NCI-H2196 treated with DMSO at 0.1 percent for 48 hours (cell line): ENCODE measurements around the gene DGKA.

ENCODE experiments used
- DNase-seq: peaks from one replicate; lab custom pipeline; 2025; ENCODE audit not compliant: unreplicated experiment; lab: John Stamatoyannopoulos, UW

Gene DGKA

DNA sequence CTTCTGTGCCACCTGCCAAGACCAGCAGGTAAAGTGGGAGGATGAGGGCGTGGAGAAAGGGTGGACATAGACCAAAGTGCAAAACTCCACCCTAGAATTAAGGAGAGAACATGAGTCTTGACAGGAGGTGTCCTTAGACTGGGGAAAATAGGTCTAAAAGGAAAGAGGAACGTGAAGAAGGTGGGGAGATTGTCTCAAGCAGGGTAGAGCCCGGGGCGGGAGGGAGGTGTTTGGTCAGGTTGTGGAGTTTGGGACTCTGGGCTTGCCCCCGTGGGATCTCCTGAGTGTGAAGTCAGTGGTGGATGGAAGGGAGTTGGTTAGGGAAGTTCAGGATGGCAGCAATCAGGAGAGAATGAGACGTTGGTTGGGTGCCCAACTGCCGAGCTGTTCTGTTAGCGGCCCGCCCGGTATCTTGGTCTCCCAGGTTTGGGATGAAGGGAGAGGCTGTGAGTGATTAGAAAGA, 386 bp downstream of the DGKA start:
- no peak for DNase-seq

DNA sequence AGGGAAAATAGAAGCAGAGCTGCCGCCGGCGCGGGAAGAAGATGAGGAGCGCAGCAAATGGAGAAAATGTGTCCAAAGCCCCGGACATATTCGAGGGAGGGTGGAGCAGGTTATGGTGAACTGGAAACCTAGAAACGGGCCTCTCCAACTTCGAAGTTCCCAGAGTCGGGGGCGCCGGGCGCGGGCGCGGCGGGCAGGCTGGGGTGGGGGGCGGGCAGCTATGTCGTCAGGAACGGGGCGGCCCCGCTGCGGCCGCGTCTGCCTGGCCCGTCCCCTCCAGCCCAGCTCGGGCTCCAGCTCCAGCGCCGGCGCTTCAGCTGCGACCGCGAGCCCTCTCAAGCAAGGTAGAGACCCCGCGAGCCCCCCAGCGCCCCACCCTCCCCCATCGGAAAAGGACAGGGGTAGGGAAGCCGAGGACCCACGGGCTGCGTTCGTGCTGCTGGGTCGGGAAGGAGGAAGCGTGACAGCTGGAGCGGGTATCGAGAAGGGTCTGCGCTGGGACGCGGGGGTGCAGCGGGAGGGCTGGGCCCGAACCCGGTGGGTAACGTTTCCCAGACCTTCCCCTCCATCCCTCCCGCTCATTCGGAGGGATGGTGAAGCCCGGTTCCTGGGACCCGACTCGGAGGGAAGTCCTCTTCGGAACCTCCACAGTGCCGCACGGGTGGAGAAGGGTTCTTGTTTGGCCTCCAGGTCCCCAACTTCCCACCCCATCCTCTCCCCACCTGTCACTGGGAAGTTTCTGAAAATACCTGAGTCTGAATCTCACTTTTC, 1.0 kb downstream of the DGKA start:
- DNase-seq, result no peak

DNA sequence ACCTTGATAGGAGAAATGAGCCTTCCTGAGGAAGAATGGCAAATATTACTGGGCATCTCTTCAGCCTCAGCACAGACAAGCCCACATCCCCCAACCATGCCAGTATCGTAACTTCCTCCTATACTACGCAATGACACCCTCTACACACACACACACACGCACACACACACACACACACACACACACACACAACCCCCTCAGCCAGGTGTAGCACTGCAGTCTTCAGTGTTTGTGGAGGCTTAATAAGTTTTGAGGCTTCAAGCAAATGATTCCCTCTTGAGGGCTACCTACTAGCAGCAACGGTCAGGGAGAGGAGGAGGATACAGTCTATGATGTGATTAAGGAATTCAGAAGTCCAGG, 1.6 kb downstream of the DGKA start:
- no peak for DNase-seq

DNA sequence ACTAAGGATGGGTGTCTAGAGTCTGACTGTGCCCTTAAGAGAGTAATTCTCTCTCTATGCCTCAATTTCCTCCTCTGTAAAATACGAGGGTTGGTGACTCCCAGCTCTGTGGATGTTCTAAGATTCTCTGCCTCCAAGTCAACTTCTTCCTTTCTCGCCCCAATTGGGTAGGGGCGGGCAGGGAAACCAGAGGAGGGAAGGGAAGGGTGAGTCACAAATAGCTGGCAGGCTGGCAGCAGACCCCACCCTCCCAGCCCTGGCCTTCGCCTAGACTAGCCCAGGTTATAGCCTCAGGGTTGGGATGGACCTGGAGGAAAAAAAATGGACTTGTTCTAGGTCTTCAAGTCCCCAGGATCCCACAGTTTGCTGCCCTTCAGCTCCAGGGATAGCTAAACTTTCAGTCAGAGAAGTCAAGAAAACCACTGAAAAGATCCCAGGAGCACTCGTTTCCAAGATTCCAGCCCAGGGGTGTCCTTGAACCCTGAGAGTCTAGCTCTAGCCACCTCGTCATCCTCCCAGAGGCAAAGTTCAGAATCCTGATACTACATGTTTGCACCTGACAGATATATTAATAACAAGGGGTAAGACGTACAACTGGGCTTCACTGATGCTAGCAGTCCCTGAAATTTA, 2.3 kb downstream of the DGKA start:
- no peak for DNase-seq

DNA sequence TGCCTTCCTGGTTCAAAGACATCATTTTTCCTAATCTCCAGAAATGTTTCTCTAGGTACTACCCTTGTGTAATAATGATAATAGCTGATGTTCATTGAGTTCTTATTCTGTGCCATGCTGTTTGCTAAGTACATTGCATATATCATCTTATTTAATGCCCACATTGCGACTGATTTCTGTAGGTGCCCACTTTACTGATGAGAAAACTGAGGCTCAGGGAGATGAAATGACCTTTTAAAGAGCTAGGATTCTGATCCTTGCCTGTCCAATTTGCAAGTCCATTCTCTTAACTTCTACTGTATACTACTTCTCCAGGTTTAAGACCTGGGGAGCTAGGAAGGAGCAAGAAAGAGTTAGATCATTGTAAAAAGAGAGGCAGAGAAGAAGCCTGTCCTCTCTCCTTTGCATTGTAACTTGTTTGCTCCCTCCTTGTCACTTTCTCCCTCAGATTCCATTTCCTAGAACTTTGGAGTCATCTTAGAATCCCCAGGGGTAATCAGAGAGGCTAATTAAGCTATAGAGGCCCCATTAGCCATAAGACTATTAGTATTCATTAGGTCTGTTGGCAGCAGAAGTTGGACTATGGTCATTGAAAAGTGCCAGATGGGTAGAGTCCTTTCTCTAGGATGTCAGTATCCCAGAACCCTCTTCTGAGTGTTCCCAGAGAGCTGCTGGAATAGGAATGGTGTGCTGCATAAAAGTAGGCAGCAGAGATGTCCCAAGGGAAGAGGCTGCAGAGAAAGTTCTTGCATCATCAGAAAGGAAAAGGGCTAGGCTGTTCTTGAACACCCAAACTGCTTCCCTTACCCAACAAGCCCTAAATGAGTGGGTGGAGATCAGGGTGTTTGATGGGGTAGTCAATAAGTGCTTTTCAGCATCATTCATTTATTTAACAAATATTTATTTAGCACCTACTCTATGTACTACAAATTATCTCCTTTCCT, 3.1 kb downstream of the DGKA start:
- no peak for DNase-seq

DNA sequence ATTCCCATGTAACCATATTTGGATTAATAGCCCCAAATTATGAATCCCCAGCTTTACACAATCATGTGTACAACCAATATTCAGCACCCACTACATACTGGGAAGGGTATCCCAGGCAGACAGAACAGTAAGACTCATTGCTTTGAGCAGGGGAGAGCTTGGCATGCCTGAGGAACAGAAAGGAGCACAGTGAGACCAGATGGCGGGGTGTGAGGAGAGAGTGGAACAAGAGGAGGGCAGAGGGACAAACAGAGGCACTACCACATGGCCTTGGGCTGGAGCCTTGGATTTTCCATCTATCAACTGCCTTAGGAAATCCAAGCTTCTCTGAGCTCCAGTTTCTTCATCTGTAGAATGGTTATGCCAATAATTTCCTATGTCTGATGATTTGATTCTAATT, 3.8 kb downstream of the DGKA start:
- no peak for DNase-seq

DNA sequence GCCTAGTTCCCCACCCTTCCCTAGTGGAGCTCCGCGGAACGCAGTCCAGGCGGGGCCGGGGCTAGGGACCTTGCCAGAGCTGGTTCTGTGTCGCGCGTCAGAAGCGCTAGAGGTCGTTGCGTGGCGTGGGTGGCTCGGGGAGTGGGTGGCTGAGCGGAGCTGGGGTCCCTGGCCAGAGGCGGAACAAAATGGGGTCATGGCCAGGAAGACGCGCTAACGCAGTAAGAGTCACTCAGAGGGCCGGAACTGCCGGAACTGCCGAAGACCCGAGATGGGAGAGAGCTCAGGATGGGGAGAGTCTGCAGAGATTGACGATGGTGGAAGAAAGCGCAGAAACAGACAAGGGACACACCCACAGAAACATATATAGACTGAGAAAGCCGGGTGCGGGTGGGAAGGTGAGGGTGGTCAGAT, 4.8 kb downstream of the DGKA start:
- DNase-seq, result no peak

DNA sequence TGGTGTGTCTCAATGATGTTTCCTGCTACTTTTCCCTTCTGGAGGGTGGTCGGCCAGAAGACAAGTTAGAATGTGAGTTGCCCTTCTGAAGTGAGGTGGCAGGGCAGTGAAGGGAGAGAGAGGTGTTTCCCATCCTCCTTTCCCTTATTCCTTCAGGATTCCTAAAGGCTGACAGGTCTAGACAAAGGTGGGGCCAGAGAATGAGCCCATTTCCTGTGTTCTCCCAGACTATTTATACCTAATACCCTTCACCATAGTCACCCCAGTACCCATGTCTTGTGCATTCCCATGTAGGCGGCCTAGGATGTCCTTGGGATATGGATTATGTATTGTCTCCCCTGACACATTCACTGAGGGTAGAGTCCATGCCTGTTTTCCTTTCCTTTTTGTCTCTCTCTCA, 7.0 kb downstream of the DGKA start:
- DNase-seq, result no peak

DNA sequence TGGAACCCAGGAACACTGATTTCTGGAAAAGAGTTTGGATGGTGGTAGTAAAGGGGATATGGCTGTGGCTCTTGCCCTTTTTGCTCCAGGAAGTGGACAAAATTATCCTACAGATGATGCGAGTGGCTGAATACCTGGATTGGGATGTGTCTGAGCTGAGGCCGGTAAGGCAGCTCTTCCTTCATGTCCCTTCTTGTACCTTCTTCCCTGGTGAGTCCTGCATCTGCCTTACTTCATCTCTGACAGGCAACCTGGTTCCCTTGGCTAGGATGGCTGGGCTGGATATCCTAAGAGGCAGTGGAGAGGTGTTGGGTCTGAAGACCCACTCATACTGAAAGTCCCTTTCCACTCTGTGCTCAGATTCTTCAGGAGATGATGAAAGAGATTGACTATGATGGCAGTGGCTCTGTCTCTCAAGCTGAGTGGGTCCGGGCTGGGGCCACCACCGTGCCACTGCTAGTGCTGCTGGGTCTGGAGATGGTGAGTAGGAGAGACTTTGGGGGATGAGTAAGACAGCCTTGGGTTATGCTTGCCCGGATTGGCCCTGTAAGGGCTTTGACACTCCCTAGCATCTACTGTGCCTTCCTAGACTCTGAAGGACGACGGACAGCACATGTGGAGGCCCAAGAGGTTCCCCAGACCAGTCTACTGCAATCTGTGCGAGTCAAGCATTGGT, 8.0 kb downstream of the DGKA start:
- DNase-seq, result no peak

DNA sequence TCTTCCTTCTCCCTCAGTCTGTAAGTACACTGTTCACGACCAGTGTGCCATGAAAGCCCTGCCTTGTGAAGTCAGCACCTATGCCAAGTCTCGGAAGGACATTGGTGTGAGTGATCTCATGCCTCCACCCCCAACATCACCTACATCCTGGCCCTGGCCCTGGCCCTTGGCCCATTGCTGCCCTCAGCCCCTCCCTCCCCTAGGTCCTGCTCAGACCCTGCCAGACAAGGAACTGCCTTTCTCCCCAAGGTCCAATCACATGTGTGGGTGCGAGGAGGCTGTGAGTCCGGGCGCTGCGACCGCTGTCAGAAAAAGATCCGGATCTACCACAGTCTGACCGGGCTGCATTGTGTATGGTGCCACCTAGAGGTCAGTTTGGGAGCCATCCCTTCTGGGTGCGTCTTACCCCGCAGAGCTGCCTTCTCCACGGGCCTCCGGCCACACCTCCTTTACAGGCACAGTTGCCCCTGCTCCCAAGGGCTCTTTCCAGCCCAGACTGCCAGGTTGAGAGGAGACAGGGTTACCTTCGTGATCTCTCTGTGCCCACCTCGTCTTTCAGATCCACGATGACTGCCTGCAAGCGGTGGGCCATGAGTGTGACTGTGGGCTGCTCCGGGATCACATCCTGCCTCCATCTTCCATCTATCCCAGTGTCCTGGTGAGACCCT, 9.2 kb downstream of the DGKA start:
- DNase-seq, result peak; percentile 85

DNA sequence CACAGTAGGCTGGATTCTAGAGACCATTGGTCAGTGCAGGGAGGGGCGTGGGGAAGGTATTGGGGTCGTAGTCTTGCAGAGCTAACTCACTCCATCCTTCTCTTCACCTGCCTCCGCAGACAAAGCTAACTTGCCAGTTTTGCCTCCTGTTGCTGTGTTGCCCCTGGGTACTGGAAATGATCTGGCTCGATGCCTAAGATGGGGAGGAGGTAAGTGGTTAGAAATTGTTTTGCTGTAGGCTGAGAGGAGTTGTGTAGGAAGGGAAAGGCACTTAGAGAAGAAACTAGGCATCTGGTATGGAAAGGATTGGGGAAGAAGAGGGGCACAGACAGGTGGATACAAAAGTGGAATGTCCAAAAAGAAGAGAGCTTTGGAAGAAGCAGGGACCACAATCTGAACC, 11.1 kb downstream of the DGKA start:
- DNase-seq, result no peak

DNA sequence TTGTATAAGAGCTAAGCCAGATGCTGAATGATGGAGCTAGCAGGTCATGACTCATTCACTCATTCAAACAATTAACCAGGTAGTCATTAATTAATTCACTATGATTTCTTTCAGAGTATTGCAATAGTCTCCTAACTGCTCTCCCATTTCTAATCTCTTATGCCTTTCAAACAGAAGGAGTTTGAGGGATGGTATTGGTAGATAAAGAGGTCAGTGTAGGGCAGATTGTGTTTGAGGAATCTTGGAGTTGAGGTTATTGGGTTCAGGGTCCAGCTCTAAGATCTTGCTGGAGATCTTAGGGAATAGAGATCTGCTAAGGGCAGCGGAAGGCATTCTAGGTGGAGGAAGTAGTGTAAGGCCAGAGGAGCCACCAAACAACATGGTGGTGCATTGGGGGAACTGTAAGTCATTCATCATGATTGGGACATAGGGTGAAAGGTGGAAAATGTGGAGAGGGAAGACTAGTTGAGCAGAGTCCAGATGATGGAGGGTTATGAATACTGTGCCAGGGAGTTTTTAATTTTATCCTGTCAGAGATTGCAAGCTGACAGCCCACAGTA, 11.7 kb downstream of the DGKA start:
- DNase-seq, result no peak

DNA sequence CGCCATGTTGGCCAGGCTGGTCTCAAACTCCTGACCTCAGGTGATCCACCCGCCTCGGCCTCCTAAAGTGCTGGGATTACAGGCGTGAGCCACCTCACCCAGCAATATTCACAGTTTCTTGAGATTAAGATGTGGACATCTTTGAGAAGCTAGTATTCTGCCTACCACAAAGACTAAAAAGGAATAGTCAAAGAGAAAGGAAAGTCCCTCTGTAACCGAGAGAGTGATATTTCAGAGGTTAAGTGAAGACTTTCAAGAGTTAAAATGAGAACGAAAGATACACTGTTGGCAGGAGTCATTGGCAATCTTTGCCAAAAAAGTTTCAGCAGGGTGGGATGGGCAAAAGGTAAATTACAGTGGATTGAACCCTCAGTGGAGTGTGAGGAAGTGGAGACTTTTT, 15.6 kb downstream of the DGKA start:
- no peak for DNase-seq

DNA sequence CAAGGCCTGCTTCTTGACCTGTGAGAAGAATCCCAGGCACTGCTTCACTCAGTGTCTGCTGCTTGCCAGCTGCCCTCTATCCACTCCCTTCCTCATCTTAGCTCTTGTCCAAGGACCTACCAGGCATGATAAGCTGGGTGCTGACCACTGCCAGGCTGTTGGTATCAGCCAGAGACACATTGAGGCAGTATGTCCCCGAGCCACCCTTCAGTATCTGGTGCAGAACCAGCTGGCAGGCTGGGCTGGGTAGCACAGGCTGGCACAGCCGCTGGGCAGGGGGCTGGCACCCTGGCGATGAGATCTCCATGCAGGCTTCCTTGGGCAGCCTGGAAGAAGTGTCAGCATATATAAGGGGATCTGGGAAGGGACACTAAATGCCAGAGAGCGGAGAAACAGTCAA, 24.4 kb downstream of the DGKA start:
- DNase-seq, result no peak

DNA sequence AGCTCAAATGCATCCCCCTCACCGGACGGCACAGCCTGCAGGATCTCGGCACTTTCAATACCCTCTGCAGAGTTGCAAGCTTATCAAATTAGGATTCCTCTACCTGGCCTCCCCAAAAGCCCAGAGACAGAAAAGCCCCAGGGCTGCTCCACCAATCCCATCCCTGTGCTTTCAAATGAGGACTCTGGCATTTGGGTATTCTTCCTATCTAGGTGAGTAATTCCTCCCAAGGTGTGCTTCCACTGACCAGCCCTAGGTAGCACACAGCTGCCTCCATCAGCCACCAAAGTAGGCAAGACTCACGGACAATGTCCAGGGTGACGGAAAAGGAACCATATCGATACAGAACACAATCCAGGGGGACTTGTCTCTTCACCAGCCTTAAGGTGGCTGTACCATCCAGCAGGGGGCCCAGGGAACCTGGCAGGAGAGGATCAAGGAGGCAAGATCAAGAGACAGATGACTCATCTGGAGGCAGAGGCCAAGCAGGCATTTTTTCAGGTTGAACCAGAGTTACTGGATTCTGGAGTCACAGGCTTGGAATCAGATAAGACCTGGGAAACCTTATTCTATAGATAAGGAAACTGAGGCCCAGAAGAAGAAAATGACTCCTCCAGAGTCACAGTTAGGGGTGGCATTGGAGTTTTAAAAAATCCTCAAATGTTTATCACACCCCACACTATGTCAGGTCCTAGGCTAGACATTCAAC, 25.0 kb downstream of the DGKA start:
- DNase-seq, result no peak

DNA sequence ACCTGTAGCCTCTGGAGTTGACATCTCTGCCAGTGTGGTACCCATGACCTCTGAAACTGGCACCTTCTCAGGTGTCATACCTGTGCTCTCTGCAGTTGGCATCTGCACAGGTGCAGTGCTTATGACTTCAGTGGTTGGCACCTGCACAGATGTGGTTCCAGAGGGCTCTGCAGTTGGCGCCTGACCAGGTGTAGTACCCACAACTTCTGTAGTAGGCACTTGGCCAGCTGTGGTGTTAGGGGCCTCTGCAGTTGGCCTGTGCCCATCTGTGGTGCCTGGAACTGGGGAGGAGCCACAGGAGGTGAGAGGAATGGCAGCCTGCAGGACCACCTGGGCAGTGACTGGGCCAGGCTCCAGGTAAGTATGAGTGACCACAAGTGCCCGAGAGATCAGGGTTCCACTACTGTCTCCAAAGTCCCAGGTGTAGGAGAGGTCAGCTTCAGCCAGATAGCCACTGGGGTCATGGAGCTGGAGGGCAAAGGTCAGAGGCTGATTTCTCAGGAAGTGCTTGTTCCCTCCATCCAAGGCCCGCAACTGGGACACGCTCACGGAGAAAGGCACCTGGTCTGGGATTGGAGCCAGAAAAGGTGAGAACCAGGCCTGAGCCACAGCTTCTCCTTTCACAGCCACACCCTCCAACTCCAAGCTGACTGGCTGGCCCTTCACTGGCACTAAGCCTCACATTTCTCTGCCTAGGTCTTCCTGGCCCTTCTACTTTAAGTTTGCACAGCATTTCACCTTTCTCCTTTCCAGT, 26.3 kb downstream of the DGKA start:
- peak; percentile 43 for DNase-seq

DNA sequence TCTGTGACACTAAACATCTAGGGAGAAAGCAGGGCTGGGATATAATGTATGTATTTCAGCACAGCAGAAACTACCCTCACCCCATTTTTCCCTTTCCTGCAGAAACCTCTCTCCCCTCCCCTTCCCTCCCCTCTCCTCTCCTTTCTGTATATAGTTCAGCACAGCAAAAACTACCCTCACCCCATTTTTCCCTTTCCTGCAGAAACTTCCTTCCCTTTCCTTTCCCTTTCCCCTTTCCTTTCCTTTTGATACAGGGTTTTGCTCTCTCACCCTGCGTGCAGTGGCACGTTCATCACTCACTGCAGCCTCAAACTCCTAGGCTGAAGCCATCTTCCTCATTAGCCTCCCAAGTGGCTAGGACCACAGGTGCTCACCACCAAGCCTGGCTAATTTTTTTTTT, 32.8 kb downstream of the DGKA start:
- DNase-seq, result no peak

DNA sequence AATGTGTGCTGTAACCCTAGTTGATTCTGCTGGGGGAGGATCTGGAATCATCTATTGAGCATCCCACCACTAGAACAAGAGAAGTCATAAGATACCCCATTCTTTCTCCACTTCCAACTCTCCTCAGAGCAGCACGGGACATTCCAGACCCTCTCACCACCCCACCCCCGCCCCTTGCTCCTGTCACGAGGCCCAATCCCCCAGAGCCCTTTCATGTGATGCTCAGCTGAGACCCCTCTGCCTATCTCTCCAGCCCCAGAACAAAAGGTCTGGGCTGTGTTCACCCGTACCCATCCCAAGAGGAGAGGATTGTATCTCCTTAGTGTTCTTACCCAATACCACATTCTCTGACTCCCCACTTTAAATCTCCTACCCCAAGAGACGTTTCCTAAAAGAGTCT, 34.3 kb downstream of the DGKA start:
- DNase-seq, result no peak

DNA sequence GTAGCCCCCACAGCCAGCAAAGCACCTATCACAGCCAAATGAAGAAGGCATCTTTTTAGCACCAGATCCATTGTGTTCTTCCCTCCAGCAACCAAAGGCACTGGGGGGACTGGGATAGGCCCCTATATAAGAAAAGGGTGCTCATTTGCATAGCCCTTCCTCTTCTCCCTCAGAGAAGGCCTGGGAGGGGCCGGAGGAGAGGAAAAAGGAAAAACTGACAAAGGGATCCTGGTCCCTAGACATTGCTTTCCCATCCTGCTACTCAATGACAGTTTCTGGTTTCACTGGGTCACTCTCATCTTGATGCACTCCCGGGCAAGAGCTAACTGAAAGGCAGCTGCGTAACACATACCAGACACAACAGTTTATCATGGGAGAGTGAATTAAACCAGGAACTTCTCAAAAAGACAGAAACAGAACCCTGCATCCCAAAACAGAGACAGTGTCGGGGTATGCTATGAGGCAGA, 35.0 kb downstream of the DGKA start, which contains the start of gene PMEL:
PMEL (minus strand) TSS at position 102 of the 467 bp plus-strand sequence; CDS start at position 71, 31 bp downstream.
- no peak for DNase-seq
